Measurements from ENCODE around the gene ZNF385D.
"Not testable (repeated sequence)": the region's sequence is repeated elsewhere in the genome, so short reads cannot be mapped to it uniquely, and the experiment has no call there.

ZNF385D gene

DNA sequence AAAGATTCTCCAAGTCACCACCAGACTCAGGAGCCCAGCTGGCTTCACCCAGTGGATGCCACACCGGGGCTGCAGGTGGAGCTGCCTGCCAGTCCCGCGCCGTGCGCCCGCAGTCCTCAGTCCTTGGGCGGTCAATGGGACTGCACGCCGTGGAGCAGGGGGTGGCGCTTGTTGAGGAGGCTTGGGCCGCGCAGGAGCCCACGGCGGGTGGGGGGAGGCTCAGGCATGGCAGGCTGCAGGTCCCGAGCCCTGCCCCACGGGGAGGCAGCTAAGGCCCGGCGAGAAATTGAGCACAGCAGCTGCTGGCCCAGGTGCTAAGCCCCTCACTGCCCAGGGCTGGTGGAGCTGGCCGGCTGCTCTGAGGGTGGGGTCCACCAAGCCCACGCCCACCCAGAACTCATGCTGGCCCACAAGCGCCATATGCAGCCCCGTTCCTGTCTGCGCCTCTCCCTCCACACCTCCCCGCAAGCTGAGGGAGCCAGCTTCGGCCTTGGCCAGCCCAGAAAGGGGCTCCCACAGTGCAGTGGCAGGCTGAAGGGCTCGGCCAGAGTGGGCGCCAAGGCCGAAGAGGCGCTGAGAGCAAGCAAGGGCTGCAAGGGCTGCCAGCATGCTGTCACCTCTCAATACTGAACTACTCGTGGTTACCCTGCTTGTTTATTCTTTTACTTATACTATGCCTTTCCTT is 363.7 kb downstream of the ZNF385D start:
- H3K9me3 ChIP-seq (ENCODE audit: control insufficient read depth, insufficient read depth, low read length); H3K4me1 ChIP-seq (ENCODE audit: control insufficient read depth, insufficient read depth, low read length); H3K4me3 ChIP-seq (ENCODE audit: low read depth, low read length); H3K36me3 ChIP-seq (ENCODE audit: control insufficient read depth, insufficient read depth, low read length); H3K27me3 ChIP-seq (ENCODE audit: control insufficient read depth, insufficient read depth, low read length); H3K27ac ChIP-seq (ENCODE audit: low read depth, low read length); H3K9ac ChIP-seq (ENCODE audit: low read depth, low read length): not testable (repeated sequence)

GRCh38 chr3:21378036-21378435 is 373.0 kb downstream of the ZNF385D start:
- not testable (repeated sequence) for H3K4me3 ChIP-seq (ENCODE audit: low read depth, low read length); H3K4me1 ChIP-seq (ENCODE audit: control insufficient read depth, insufficient read depth, low read length); H3K36me3 ChIP-seq (ENCODE audit: control insufficient read depth, insufficient read depth, low read length); H3K9me3 ChIP-seq (ENCODE audit: control insufficient read depth, insufficient read depth, low read length); H3K27ac ChIP-seq (ENCODE audit: low read depth, low read length); H3K9ac ChIP-seq (ENCODE audit: low read depth, low read length); H3K27me3 ChIP-seq (ENCODE audit: control insufficient read depth, insufficient read depth, low read length)

DNA sequence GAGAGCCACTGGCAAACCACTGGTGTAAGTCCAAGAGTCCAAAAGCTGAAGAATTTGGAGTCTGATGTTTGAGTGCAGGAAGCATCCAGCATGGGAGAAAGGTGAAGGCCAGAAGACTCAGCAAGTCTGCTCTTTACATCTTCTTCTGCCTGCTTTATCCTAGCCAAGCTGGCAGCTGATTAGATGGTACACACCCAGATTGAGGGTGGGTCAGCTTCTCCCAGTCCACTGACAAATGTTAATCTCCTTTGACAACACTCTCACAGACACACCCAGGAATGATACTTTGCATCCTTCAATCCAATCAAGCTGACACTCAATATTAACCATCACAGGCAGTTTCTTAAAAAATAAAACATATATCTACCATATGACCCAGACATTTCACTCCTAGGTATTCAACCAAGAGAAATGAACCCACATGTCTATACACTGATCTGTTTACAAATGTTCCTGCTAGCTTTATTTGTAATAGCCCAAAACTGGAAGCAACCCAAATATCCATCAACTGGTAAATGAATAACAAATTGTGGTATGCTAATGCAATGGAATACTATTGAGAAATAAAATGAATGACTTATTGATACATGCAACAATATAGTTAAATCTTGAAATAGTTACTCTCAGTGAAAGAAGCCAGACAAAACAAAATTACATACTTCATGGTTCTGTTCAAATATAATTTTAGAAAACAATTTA is 373.8 kb downstream of the ZNF385D start:
- H3K4me1 ChIP-seq (ENCODE audit: control insufficient read depth, insufficient read depth, low read length): no peaks in the 10 kb centered on the region
- no peaks in the 10 kb centered on the region for H3K27me3 ChIP-seq (ENCODE audit: control insufficient read depth, insufficient read depth, low read length)
- no peak overlapping the region for H3K4me3 ChIP-seq (ENCODE audit: low read depth, low read length)
- no peak overlapping the region for H3K27ac ChIP-seq (ENCODE audit: low read depth, low read length)
- H3K9me3 ChIP-seq (ENCODE audit: control insufficient read depth, insufficient read depth, low read length): no peaks in the 10 kb centered on the region
- H3K36me3 ChIP-seq (ENCODE audit: control insufficient read depth, insufficient read depth, low read length): no peaks in the 10 kb centered on the region
- no peak overlapping the region for H3K9ac ChIP-seq (ENCODE audit: low read depth, low read length)

DNA sequence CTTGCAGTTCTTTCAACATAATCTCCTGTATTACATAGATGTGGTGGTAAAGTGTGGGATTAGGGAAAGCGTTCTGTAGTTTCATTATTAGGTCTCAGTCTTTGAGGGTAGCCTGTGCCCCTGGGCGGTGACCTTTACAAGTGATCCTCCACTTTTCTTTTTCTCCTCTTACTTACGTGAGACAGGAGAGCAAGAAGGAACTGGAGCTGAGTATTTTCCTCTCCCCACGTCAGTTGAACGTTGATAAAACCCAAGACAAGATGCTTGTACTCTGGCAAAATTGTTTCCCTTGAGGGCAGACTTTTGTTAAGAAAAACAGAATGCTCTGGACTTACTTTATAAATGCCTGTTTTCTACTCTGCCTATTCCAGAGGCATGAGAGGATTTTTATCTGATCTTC is 378.7 kb downstream of the ZNF385D start:
- Histone ChIP-seq H3K27ac (ENCODE audit: low read depth, low read length) (no peak overlapping the region), H3K36me3 (ENCODE audit: control insufficient read depth, insufficient read depth, low read length) (no peaks in the 10 kb centered on the region), H3K9me3 (ENCODE audit: control insufficient read depth, insufficient read depth, low read length) (no peaks in the 10 kb centered on the region), H3K4me1 (ENCODE audit: control insufficient read depth, insufficient read depth, low read length) (no peaks in the 10 kb centered on the region), H3K9ac (ENCODE audit: low read depth, low read length) (no peak overlapping the region), H3K4me3 (ENCODE audit: low read depth, low read length) (no peak overlapping the region), H3K27me3 (ENCODE audit: control insufficient read depth, insufficient read depth, low read length) (no peaks in the 10 kb centered on the region)
